Erythroblast (primary cell): ENCODE results near the gene RPL14.
"Not testable (repeated sequence)": the region's sequence is repeated elsewhere in the genome, so short reads cannot be mapped to it uniquely, and the experiment has no call there.

Experiments used
- DNase-seq, 2 experiments: peaks; one replicate each; lab custom pipeline; 2025; lab: John Stamatoyannopoulos, UW
- GATA1 ChIP-seq: IDR thresholded peaks from 2 replicates; pipeline ENCODE4 v1.6.1; 2011; ENCODE audit warnings: low read depth, mild to moderate bottlenecking, control low read depth, low read length, moderate library complexity
- POLR2A ChIP-seq: IDR thresholded peaks from 2 replicates; pipeline ENCODE4 v1.6.1; 2011; ENCODE audit warnings: mild to moderate bottlenecking, low read length

RPL14 gene

GRCh38 chr3:40452876-40453730 lies 4.0 kb upstream of the RPL14 start:
- peak; percentile 95 for TF ChIP-seq POLR2A
- no peak for TF ChIP-seq GATA1

GRCh38 chr3:40453933-40454332 lies 3.2 kb upstream of the RPL14 start:
- DNase-seq = no peak
- no peak for TF ChIP-seq POLR2A
- TF ChIP-seq GATA1 = no peak

More at GRCh38 chr3:40452876-40453730, 4.0 kb upstream of the RPL14 start:
- DNase-seq = peak; percentile 97 to 99

- TF ChIP-seq GATA1 = no peak
- TF ChIP-seq POLR2A = no peak
- DNase-seq = no peak
These were observed 1.8 kb upstream of the RPL14 start for GRCh38 chr3:40455328-40455727.

- no peak for TF ChIP-seq GATA1
- no peak for TF ChIP-seq POLR2A
- DNase-seq = no peak
These were observed 730 bp upstream of the RPL14 start for GRCh38 chr3:40456279-40456939.

GRCh38 chr3:40458473-40458872 lies 1.3 kb downstream of the RPL14 start:
- TF ChIP-seq POLR2A (no peak), GATA1 (no peak)
- no peak for DNase-seq

- not testable (repeated sequence) for DNase-seq
These were observed 3.3 kb downstream of the RPL14 start for GRCh38 chr3:40460481-40460880.

GRCh38 chr3:40461161-40461560 lies 4.0 kb downstream of the RPL14 start:
- no peak for DNase-seq
- TF ChIP-seq GATA1 = no peak
- TF ChIP-seq POLR2A = no peak

GRCh38 chr3:40462838-40463237 lies 5.7 kb downstream of the RPL14 start:
- not testable (repeated sequence) for DNase-seq

GRCh38 chr3:40463579-40463978 lies 6.4 kb downstream of the RPL14 start:
- TF ChIP-seq GATA1 = no peak
- TF ChIP-seq POLR2A = no peak
- no peak for DNase-seq

- peak; percentile 48 for TF ChIP-seq POLR2A
- no peak for TF ChIP-seq GATA1
- no peak for DNase-seq
These were observed 7.4 kb downstream of the RPL14 start for GRCh38 chr3:40464339-40465110.

- TF ChIP-seq GATA1 = no peak
- DNase-seq = no peak
These were observed 7.9 kb downstream of the RPL14 start for GRCh38 chr3:40465111-40465407.

- DNase-seq = no peak
- TF ChIP-seq GATA1 (no peak), POLR2A (no peak)
These were observed 8.3 kb downstream of the RPL14 start for GRCh38 chr3:40465456-40465855.

GRCh38 chr3:40468018-40468417 lies 10.9 kb downstream of the RPL14 start:
- DNase-seq = no peak
- no peak for TF ChIP-seq GATA1
- TF ChIP-seq POLR2A = no peak

- TF ChIP-seq GATA1 (no peak), POLR2A (no peak)
- DNase-seq = peak; percentile 60 to 74
These were observed 13.6 kb downstream of the RPL14 start for GRCh38 chr3:40470701-40471100.
